Measurements from ENCODE around the gene CCDC88C.

CCDC88C gene

DNA sequence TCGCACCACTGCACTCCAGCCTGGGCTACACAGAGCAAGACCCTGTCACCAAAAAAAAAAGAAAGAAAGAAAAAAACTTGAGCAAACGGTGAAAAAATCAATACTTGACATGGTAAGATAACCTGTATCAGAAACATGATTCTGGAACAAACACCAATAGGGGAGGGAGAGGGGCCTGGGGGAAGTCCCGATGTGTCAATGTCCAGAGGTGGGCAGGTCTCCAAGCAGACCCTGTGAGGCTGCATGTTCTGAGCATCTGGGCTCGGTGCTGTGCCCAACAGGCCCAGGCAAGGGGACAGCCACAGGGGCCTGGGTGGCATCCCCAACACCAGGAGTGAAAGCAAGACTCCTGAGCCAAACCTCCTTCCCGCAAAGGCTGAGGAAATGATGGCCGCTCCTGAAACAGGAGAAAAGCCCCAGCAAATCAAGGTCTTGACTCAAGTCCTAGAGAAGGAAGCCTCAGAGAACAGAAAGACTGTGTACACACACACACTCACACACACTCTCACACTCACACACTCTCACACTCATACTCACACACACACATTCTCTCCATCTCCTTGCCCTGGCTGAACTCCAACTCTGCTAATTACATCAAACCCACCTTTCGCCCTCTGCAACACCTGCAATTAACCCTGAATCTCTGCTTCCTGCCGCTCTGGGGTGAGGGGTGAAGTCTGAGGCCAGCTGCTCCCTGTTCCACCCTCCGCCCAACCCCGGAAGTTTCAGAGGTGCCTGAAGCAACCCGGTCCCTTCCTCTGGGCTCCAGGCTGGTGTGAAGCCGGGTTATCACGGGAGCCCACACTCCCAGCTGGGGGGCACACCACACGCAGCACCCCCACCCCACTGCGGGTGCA lies 20.4 kb downstream of the CCDC88C start:
- no peak for DNase-seq

GRCh38 chr14:91396013-91396660 lies 21.5 kb downstream of the CCDC88C start:
- no peak for DNase-seq

- DNase-seq: no peak
Measured at GRCh38 chr14:91395466-91395865, 22.2 kb downstream of the CCDC88C start.

DNA sequence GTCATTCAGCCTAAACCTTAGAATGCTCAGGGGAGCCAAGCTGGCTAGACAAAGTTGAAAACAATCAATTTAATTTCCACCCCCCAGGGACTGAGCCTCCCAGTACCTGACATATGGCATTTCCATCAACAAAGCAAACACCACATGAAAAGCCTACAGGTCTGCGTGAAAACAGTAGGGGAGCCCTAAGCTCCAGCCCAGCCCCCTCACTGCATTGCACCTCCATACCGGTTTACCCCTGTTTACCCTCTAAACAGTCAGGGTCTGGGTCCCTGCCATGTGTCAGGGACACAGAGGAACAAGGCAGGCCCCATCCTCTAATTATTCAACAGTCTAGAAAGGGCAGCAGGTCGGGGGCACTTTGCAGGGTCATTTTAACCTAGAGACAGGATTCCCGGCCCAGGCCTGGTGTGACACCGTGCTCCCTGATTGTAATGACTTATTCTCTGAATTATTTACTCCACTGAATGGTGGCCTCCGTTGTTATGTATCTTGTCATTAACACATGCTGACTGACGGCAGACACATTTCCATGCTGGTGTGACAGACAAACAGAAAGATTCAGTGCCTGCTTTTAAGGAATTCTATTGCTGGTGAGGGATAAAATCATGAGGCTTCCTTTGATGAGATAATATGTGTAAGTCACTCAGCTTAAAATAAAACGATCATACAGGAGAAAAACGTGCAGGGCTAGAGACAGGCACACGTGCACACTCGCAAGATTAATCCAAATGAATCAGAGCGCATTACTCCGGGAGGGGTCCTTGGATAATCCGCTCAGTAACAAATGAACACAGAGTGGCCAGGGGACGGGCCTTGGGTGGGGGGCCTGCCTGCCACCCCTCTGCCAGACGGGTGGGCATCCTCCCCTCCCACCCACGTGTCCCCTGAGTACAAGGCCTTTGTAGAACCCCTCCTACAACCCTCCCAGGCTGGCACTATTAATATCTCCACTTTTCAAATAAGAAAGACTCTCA lies 23.2 kb downstream of the CCDC88C start:
- DNase-seq: no peak

GRCh38 chr14:91392623-91393303 lies 24.9 kb downstream of the CCDC88C start:
- DNase-seq: no peak

DNA sequence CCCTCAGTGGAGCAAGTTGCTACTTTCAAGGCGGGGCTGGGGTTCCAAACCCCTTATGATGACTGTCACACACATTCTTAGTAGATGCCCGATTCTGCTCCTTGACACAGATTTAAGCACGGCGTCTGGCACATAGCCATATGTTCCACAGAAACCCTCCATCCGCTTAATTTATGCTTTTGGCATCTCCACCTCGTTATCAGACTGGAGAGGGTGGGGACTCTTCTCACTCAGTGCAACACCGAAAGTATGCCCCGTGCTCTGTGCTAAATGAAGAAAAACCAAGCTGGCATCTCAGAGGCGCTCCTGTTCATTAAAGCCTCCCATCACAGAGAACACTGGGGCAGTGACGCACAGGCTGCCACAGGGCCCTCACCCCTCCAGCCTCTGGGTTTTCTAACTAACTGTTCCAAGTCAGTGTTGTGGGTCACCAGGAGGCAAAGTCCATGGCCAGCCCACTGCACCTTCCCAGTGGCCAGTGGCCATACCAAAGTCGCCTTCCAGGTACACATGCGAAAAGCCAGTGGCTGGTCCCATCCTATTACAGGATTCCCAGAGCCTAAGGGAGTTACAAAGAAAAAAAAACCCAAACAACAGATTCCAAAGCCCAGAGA lies 27.3 kb downstream of the CCDC88C start:
- DNase-seq: no peak

DNA sequence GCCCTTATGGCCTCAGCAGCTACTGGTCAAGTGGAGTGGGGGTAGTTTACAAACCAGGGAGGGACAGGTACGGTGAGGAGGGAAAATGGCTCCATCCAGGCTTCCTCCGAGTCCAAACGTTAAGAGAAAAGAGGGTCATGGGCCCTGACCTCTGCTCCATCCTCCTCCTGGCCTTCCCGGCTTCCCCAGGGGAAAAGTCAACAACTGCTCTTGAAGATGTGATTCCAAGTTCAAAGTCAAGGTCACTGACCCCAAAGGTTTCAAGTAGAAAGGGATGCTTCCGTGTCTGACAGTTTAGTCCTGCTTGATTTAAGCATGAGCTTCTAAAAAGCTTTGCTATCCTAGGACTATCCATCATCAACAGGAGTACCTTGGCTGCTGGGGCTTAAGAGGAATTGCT lies 28.5 kb downstream of the CCDC88C start:
- no peak for DNase-seq

GRCh38 chr14:91388551-91388975 lies 29.1 kb downstream of the CCDC88C start:
- DNase-seq: no peak

- no peak for DNase-seq
Measured at GRCh38 chr14:91387951-91388381, 29.7 kb downstream of the CCDC88C start.

DNA sequence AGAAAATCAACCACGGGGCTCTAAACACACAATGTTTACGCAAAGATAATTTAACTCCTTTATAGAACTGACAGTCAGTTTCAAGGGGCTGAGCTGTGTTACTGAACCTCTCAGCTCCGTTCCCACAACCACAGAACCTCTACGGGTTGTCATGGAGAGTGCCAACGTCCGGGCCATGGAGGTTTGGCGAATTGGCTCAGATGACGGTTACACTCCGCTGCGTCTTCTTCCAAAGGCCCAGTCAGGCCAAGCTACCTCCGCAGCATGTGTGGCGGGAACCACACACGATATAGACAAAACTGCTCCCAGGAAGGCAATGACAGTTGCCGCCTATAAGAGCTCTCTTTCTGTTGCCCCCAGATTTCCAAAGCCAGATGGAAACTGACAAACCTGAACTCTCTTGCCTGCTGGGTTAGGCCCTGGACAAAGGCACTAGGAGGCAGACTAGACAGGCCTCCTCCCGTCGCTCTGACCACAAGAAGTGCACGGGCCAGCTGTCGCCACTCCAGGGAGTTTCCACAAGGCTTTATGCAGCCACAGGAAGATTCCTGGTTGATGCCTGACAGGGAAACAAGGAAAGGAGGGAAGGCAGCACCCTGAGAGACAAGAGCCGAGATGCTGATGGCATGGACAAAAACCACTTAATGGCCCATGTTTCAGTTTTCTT lies 30.3 kb downstream of the CCDC88C start:
- no peak for DNase-seq

- no peak for DNase-seq
Measured at GRCh38 chr14:91385697-91386096, 31.9 kb downstream of the CCDC88C start.

DNA sequence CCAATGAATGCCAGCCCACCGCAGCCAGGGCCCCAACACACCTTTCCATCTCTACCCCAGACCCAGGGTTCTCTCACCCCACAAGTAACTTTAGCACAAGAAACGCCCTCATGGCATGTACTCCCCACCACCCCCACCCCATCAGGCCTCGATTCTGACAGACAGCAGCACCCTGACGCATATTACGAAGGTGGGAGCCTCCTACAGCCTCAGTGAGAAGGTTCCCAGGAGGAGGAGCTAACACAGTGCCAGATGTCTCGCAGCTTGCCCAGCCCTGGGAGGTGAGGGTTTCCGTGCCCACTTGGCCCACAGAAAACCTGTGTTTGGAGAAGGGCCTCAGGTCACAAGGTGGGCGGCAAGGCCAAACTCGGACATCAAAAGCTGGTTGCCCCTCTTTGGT lies 32.4 kb downstream of the CCDC88C start:
- DNase-seq: no peak

GRCh38 chr14:91383439-91383838 lies 34.2 kb downstream of the CCDC88C start:
- no peak for DNase-seq

DNA sequence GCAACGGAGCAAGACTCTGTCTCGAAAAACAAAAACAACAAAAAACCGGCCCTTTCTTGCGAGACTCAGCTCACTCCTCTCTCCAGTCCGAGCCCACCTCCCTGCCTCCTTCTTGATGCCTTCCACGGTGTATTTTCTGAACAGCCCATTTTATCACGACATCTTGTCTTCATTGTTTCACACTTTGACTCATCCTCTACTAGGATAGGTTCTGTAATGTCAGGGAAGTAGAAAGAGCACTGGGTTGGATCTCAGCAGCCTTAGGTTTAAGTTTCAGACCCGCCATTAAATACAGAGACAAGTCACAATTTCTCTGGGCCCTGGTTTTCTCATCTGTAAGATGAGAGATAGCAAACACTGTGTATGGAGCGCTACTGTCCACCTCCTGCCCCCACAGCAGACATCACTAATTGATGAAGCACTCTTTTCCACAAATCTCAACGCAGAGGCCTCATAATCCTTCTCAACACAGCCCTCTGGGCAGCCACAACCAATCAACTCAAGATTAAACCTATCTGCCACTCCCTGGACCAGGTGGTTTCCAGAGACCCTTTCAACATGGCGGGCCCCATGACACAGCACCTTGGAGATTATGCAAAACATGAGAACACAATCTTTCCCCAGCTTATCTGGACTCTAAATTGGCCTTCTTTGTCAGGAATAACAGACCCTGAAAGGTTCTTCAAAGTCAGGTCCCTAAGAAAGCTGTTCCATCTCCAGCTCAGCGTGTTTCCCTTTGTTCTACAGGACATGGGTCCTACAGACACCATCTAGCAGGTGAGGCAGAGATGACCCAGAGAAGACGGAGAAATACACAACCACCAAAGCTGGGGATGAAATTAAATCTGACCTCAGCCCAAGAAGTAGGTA lies 35.6 kb downstream of the CCDC88C start:
- DNase-seq: no peak

GRCh38 chr14:91380610-91381371 lies 36.8 kb downstream of the CCDC88C start:
- no peak for DNase-seq

GRCh38 chr14:91380123-91380522 lies 37.5 kb downstream of the CCDC88C start:
- DNase-seq: no peak

GRCh38 chr14:91379579-91379932 lies 38.1 kb downstream of the CCDC88C start:
- DNase-seq: no peak

GRCh38 chr14:91378930-91379578 lies 38.6 kb downstream of the CCDC88C start:
- no peak for DNase-seq
